GM19467 (cell line): ENCODE data around the gene ARHGEF28.

Experiments
- ATAC-seq: cut with Tn5 transposase; IDR thresholded peaks from one replicate; pipeline ENCODE4 v1.9.1; 2021; ENCODE audit warnings: mild to moderate bottlenecking, moderate library complexity; ENCODE audit not compliant: unreplicated experiment

The ARHGEF28 gene

DNA sequence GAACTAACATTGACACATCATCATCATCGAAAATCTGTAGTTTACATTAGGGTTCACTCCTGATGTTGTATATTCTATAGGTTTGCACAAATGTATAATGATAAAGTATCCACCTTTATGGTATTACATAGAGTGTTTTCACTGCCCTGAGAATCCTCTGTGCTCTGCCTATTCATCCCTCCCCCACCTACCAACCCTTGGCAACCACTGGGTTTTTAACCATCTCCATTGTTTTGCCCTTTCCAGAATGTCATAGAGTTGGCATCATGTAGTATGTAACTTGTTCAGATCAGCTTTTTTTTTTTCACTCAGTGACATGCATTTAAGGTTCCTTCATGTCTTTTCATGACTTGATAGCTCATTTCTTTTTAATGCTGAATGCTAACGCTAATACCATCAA lies 106.0 kb downstream of the ARHGEF28 start:
- no peak for ATAC-seq

DNA sequence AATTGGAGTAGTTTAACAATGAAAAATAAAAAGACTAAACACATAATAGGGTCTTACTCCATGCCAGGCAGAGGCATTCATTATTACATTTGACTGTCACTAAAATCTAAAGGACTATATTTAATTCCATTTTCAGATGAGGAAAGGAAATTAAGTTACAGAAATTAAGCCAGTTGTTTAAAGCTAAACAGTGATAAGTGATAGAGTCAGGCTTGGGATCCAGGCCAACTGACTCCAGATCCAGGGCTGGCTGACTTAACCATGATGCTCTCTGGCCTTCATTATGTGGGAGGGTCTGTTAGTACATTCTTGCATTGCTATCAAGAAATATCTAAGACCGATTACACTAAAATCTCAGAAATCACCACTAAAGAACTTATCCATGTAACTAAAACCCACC lies 107.2 kb downstream of the ARHGEF28 start:
- no peak for ATAC-seq

DNA sequence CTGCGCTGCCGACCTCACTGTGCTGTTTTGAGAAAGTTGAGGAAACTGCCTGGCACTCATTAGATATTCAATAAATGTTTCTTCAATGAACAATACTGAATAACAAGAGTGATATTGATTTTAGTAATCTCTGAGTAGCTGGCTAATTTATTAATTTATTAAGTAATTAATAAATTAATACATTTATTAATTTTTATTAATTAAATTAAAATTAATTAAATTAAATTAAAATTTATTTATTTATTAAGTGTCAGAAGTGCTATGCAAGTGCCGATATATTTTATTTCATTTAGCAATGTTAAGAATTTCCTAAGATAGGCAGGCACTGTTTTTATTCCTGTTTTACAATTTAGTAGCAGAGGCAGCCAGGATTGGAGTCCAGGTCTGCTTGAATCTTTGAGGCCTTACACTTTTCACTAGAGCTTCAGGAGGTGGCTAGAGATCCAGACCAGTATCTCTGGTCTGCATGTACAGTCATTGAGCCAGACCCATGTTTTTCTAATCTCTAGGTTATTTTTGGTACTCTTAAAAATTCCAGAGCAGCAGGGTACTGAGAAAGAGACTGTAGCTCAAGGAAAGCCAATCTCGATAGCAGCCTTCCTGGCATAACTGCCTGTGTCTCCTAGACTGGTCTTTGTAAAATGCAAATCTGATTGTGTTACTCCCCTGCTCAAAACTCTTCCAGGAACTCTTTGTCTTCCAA lies 109.2 kb downstream of the ARHGEF28 start:
- no peak for ATAC-seq

DNA sequence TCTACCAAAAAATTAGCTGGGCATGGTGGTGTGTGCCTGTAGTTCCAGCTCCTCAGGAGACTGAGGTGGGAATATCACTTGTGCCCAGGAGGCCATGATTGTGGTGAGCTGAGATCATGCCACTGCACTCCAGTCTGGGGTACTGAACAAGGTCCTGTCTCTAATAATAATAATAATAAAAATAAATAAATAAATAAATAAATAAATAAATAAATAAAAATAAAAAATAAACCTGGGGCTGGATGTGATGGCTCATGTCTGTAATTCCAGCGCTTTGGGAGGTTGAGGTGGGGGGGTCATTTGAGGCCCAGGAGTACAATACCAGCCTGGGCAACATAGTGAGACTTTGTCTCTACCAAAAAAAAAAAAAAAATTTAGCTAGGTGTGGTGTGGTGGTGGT lies 113.7 kb downstream of the ARHGEF28 start:
- no peak for ATAC-seq

DNA sequence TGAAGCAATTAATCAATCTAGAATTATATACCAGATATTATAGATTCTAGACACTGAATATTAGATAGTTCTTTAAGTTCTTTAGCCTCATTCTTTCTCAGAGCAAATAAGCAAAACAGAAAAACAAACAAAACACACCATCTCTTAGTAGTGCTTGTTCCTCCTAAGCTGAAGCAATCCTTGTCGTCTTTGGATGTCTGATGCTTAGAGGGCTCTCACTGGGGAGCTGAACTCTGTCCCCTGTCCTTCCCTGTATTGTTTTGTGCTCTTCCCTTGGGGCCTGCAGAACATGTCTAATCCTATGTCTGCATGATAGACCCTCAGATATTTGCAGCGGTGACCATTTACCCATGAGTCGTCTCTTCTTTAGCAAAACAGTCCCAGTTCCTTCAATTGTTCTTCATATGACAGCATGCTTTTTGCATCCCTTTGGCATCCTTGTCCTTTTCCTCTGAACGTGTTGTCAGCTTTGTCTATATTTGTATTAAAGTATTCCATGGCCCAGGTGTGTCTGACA lies 114.3 kb downstream of the ARHGEF28 start:
- ATAC-seq = no peak

DNA sequence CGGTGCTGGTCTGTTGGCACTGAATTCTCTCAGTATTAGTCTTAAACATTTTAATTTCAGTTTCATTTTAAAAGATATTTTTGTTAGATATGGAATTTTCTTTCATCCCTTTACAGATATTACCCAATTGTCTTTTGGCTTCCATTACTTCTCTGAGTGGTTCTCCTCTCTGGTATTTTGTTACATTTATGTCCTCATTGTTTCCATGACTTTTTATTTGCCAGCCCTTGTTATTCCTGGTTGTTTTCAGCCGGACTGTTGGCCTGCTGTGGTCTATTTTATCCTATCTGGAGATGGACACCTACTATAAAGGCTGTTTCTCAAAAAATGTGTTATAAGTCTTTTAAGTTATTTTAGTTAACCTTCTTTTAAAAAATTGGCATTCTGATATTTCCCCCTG lies 117.2 kb downstream of the ARHGEF28 start:
- no peak for ATAC-seq

DNA sequence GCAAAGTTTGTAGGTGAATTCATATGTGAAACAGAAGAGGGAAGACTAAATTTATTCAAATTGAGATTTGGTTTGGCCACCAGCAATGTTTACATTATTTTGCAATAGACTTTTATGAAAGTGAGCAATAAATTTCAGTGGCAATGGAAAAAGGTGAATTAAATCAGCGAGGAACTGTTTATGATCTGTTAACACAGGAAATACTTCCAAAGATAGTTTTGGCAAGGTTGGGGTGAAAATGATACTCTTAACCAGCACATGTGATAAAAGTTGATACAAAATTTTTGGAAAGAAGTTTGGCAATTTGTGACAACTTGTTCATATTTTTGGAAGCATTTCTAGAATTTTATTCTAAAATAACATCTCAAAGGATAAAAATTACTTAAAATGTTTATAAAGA lies 119.8 kb downstream of the ARHGEF28 start:
- no peak for ATAC-seq

DNA sequence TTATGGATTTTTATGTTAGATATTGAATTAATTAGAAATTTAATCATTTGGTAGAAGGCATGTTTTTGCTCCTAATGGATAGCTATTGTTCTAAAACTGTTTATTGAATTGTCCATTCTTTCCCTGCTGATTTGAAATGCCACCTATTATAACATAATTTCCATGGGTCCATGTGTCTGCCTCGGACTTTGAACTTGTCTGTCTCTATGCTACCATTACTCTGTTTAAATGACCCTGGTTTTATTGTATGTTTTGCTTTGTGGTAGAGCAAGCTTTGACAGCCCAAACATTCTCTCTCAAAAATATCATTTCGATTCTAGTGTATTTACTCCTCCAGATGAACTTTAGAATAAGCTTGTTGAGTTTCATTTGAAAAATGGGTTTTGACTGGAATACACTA lies 120.6 kb downstream of the ARHGEF28 start:
- no peak for ATAC-seq

DNA sequence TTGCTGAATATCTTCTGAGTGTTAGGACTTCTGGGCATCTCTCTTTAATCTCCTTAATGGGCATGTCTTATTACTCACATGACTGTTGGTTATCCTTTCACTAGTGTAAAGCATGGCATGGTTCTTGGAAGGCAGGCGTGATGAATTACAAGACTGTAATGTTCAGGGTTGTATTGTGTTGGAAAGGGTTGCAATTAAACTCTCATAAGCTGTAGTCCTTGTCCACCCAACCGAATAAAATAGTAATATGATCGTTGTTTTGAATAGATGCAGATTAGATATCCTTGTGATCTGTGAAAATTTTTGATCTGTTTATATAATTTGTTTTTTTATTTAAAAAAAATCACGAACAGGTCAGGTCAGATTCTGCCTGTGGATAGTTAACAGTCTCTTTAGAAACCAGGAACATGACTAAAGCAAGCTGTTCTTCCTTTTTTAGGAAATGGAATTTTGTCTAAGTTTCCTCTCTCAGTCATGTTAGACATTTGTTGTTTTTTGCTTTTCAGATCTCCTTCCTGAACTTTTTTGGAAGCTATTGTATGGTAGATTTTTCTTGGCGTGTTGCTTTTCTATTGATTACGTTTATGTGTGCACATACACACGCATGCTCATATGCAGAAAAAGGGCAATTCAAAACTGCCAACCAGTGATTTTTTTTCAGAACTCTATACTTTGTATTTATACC lies 121.8 kb downstream of the ARHGEF28 start:
- no peak for ATAC-seq

DNA sequence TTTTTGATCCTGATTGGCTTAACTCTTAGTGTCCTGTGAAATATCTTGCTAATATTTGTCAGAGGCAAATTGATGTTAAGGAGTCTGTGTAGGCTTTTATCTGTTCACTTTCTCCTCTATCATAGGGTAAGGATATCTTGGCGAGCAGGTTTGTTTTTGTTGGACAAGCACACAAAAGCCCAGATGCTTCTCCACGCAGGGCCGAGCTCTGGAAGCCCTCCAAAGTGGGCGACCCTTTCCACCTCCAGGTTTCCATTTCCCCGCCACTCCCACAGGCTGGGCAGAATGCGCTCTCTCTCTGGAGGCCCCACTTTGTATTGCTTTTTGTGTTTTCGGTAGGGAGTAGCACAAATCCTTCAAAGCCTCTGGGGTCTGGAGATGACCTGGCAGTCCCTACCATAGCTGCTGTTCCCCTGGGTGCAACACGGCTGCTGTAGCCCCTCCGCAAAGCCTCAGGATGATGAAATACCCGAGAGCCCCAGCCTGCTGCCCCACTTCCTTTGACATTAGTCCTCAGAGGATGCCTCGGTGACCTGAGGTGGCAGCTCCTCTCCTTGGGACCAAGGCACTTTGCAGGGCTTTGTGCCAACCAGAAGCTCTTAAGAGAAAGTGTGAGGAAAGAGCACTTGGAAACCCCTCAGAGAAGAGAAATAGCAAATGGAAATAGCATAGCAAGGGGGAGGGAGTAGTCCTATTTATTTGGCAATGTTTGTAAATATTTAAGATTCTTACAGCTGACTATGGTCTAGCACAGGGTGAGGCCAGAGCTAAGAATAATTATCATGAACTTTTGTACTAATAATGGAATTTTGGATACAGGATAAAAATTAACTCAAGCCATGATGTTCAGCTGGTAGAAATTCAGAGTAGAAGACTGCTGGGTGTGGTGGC lies 122.8 kb downstream of the ARHGEF28 start:
- no peak for ATAC-seq

DNA sequence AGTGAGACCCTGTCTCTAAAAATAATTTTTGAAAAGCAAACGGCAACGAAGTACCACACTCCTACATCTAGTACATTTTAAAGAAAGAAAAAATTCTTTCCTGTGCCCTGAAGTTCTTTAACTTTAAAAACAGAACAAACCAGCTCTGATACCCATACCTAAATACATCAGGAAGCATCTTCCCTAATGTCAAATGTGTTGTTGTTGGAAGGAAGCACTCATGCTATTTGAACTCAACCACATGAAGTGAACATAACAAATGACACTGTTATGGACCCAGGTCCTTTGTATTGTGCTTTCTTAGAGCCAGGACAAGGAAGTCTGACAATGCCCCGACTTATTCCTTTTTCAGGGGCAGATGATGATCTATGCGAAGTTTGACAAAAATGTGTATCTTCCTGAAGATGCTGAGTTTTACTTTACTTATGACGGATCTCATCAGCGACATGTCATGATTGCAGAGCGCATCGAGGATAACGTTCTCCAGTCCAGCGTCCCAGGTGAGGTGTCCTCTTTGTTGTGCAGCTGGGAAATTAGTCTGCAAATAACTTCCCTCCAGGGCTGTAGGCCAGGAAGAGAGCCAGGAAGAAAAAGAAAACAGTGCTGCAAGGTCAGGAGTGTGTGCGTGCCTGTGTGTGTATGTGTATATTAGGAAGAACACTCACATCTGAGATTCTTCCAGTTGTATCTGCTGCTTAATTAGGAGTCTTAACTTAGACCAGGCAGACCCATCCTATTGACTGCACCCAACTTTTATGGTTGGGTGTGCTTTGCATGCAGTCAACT lies 123.7 kb downstream of the ARHGEF28 start:
- ATAC-seq = no peak

DNA sequence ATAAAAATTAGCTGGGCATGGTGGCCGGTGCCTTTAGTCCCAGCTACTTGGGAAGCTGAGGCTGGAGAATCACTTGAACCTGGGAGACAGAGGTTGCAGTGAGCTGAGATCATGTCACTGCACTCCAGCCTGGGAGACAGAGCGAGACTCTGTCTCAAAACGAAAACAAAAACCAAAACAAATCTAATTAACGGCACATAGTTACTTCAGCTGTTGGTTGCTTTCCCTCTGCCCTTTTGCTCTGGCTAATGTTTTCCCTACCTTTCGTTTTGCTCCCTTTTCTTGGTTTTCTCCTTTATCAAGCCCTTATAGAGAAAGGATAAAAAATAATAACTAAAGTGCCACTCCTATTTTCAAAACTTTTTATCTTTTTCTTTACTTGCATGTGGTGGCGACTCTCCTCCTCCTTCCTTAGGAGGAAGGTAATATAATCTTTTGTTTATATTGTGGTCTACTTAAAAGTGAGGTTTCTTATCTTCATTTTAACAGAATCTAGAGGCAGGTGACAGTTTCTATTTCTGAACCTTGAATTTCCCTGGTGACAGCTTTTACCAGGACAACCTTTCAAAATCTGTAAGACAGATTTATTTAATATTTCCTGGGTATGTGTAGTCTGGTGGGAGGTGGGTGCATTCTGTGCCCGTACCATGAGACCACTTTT lies 125.4 kb downstream of the ARHGEF28 start:
- ATAC-seq = no peak

DNA sequence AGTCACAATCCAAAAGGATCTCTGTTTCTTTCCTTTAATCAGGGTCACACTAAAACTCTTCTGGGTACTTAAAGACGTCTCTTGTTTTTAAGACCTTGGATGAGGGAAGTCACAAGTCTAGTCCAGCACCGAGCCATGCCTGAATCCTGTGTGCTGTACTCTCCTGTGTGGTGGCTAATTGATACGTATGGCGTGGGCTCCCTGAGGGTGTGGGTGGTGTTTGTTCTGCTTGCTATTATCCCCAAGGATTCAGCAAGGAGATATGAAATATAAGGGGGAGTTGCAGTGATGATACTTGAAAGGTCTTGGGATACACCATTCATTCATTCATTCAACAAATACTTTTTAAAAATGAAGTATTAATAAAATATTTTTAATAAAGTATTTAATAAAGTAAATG lies 128.3 kb downstream of the ARHGEF28 start:
- ATAC-seq = no peak

DNA sequence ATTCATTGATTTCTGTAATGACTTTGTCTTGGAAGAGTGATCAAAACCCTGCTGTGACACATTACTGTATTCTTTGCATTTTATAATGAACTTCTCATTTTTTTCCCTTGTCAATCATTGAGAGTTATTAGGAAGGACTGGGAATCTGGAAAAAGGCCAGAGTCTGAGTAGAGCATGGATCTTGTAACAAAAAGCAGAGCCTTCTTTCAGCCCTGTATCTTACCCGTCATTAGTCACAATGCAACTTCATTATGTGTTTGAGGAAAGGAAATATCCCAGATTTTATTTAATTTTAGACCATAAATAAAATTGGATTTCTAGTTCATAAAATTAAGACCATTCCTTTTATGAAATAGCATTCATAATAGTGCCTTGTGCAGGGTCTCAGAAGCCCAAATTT lies 131.4 kb downstream of the ARHGEF28 start:
- ATAC-seq = no peak

DNA sequence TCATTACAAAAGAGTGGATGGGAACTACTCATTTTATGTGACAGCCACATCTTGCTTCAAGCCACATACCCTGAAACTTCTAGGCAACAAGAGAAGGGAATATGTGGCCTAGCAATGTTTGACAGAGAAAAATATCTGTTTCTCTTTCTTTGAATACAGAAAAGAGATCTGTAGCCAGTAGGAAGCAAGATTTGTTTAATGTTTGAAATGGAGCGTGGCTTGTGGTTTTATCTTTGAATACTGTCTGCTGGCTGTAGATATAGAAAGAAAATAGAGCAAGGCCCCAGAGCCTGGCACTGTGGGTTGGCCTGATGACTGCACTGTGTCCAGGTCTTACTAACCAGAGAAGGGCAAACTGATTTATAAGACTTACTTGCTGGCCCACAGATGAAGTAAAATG lies 133.8 kb downstream of the ARHGEF28 start:
- no peak for ATAC-seq

DNA sequence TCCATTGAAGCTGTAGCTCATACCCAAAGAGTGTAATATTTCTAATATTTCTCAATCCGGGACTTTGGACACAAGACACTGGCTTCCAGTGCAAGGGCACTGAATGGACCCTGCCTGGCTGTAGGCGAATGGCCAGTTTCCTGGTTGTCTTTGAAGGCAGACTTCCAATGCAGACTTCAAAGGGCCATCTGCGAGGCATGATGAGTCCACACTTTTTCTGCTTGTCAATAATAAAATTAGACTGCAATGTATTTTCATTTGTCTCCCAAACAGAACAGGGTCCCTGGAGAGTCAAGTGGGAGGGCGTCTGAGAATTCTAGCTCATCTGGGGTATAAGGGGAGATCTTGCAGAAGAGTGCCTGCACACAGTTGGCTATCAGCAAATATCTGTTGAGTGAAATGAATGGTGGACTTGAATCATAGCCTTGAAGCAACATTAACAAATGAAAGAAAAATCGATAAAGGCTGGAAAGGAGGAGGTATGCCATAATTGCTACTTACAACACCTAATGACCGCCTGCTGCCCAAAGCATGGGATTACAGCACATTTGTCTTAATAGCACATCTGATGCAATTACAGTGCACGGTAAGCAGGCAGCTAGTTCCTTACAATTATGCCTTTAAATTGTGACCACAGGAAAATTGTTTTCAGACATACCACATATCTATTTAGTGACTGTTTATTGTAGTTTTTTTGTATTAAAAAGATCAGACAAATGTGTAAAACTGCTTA lies 137.5 kb downstream of the ARHGEF28 start:
- ATAC-seq = no peak

DNA sequence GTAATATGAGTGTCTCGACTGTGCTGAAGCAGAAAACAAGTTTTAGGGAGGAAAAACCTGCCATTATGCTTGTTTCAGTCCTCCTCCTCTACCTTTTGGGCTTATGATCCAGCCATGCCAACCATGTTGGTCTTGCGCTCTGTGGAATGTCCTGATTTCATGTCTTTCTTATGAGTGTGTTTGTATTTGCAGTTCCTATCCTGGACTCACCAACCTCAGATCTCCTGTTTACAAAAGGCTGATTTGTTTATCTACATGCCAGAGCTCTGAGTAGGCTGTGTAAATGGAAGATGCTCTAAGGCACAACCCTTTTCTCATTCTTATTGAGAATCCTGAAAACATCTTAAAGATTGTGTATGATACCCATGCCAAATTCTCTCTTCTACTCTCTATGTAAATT lies 138.6 kb downstream of the ARHGEF28 start:
- no peak for ATAC-seq

DNA sequence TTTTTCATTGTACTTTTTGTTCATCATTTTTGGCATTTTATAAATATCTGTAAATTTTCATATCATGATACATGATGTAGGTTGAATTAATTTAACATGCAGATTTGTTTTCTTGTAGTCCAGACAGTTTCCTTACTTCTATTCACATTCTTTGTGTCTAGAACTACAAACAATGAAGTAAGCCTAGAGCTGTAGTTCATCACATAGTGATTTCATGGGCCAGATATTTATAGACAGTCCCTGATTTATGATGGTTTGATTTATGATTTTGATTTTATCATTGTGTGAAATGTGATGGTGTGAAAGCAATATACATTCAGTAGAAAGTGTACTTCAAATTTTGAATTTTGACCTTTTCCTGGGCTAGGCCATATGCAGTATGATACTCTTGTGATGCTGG lies 139.0 kb downstream of the ARHGEF28 start:
- no peak for ATAC-seq

DNA sequence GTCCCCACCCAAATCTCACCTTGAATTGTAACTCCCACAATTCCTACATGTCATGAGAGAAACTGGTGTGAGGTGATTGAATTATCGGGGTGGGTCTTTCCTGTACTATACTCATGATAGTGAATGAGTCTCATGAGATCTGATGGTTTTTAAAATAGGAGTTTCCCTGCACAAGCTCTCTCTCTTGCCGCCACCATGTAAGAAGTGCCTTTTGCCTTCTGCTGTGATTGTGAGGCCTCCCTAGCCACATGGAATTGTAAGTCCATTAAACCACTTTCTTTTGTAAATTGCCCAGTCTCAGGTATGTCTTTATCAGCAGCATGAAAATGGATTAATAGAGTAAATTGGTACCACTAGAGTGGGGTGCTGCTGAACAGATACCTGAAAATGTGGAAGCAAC lies 140.9 kb downstream of the ARHGEF28 start:
- ATAC-seq = no peak
